Measurements from ENCODE around the gene NPIPA7.
"Not testable (repeated sequence)": the region's sequence is repeated elsewhere in the genome, so short reads cannot be mapped to it uniquely, and the experiment has no call there.

NPIPA7 gene

DNA sequence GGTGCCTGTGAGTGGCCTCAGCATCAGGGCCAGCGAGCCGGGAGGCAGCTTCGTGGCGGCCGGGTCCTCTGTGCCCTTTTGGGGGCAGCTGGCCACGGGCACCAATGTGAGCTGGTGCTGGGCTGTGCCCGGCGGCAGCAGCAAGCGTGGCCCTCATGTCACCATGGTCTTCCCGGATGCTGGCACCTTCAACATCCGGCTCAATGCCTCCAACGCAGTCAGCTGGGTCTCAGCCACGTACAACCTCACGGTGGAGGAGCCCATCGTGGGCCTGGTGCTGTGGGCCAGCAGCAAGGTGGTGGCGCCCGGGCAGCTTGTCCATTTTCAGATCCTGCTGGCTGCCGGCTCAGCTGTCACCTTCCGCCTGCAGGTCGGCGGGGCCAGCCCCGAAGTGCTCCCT lies 13.1 kb upstream of the NPIPA7 start:
- H3K27me3 ChIP-seq (ENCODE audit: control insufficient read depth in 3 of 3, insufficient read depth in 3 of 3, low read depth in 1 of 3, low read length in 3 of 3); H2BK15ac ChIP-seq (ENCODE audit: low read length); H3K9ac ChIP-seq (ENCODE audit: low read depth, low read length, poor library complexity); H3K23ac ChIP-seq (ENCODE audit: low read depth, low read length, poor library complexity); H2AFZ ChIP-seq (ENCODE audit: low read length); H3K9me3 ChIP-seq (replicated peaks in 1 of 2; ENCODE audit: control insufficient read depth in 2 of 2, insufficient read depth in 1 of 2, low read depth in 1 of 2, low read length in 2 of 2); H2AK5ac ChIP-seq (ENCODE audit: low read depth, low read length); DNase-seq (ENCODE audit: low spot score); H3K4me3 ChIP-seq (ENCODE audit: low read length in 2 of 2); H3K4me2 ChIP-seq (ENCODE audit: insufficient read depth, low read length, poor library complexity, severe bottlenecking); H3K4ac ChIP-seq (ENCODE audit: low read length); H2BK12ac ChIP-seq (ENCODE audit: low read length); H4K8ac ChIP-seq (ENCODE audit: low read depth, low read length); H3K18ac ChIP-seq (ENCODE audit: low read length); H3K79me1 ChIP-seq (ENCODE audit: low read depth, low read length); H2BK120ac ChIP-seq (ENCODE audit: low read depth, low read length); H2BK5ac ChIP-seq (ENCODE audit: low read length); H3K4me1 ChIP-seq (ENCODE audit: control insufficient read depth in 2 of 2, insufficient read depth in 1 of 2, low read depth in 1 of 2, low read length in 2 of 2); H3K14ac ChIP-seq (ENCODE audit: low read length); H3K36me3 ChIP-seq (replicated peaks in 1 of 2; ENCODE audit: control insufficient read depth in 2 of 2, insufficient read depth in 2 of 2, low read length in 2 of 2); H3K27ac ChIP-seq (replicated peaks; ENCODE audit: low read length); H4K91ac ChIP-seq (ENCODE audit: low read depth, low read length, poor library complexity): not testable (repeated sequence)
- no CpG with 5 or more reads among the region's 22 CpGs for WGBS, 2 donors (ENCODE audit: extremely low coverage in 2 of 2, insufficient read length in 2 of 2, insufficient replicate concordance in 1 of 2)

GRCh38 chr16:16366552-16367284 lies 12.2 kb upstream of the NPIPA7 start:
- not testable (repeated sequence) for H4K91ac ChIP-seq (ENCODE audit: low read depth, low read length, poor library complexity); DNase-seq (ENCODE audit: low spot score); H3K27me3 ChIP-seq (ENCODE audit: control insufficient read depth in 3 of 3, insufficient read depth in 3 of 3, low read depth in 1 of 3, low read length in 3 of 3); H3K27ac ChIP-seq (replicated peaks; ENCODE audit: low read length); H2BK120ac ChIP-seq (ENCODE audit: low read depth, low read length); H3K23ac ChIP-seq (ENCODE audit: low read depth, low read length, poor library complexity); H3K4me2 ChIP-seq (ENCODE audit: insufficient read depth, low read length, poor library complexity, severe bottlenecking); H2BK15ac ChIP-seq (ENCODE audit: low read length); H2BK12ac ChIP-seq (ENCODE audit: low read length); H2BK5ac ChIP-seq (ENCODE audit: low read length); H3K18ac ChIP-seq (ENCODE audit: low read length); H3K79me1 ChIP-seq (ENCODE audit: low read depth, low read length); H3K4ac ChIP-seq (ENCODE audit: low read length); H2AFZ ChIP-seq (ENCODE audit: low read length); H3K9me3 ChIP-seq (replicated peaks in 1 of 2; ENCODE audit: control insufficient read depth in 2 of 2, insufficient read depth in 1 of 2, low read depth in 1 of 2, low read length in 2 of 2); H4K8ac ChIP-seq (ENCODE audit: low read depth, low read length); H3K9ac ChIP-seq (ENCODE audit: low read depth, low read length, poor library complexity); H3K14ac ChIP-seq (ENCODE audit: low read length); H3K4me1 ChIP-seq (ENCODE audit: control insufficient read depth in 2 of 2, insufficient read depth in 1 of 2, low read depth in 1 of 2, low read length in 2 of 2); H3K4me3 ChIP-seq (ENCODE audit: low read length in 2 of 2); H2AK5ac ChIP-seq (ENCODE audit: low read depth, low read length); H3K36me3 ChIP-seq (replicated peaks in 1 of 2; ENCODE audit: control insufficient read depth in 2 of 2, insufficient read depth in 2 of 2, low read length in 2 of 2)
- WGBS, 2 donors (ENCODE audit: extremely low coverage in 2 of 2, insufficient read length in 2 of 2, insufficient replicate concordance in 1 of 2) = no CpG with 5 or more reads among the region's 54 CpGs

DNA sequence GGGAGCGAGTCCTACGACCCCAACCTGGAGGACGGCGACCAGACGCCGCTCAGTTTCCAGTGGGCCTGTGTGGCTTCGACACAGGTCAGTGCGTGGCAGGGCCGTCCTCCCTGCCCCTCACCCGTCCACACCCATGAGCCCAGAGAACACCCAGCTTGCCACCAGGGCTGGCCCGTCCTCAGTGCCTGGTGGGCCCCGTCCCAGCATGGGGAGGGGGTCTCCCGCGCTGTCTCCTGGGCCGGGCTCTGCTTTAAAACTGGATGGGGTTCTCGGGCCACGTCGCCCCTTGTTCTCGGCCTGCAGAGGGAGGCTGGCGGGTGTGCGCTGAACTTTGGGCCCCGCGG lies 11.7 kb upstream of the NPIPA7 start:
- not testable (repeated sequence) for H3K4ac ChIP-seq (ENCODE audit: low read length); H3K9ac ChIP-seq (ENCODE audit: low read depth, low read length, poor library complexity); DNase-seq (ENCODE audit: low spot score); H4K8ac ChIP-seq (ENCODE audit: low read depth, low read length); H3K27ac ChIP-seq (replicated peaks; ENCODE audit: low read length); H3K36me3 ChIP-seq (replicated peaks in 1 of 2; ENCODE audit: control insufficient read depth in 2 of 2, insufficient read depth in 2 of 2, low read length in 2 of 2); H3K79me1 ChIP-seq (ENCODE audit: low read depth, low read length); H3K4me3 ChIP-seq (ENCODE audit: low read length in 2 of 2); H2BK12ac ChIP-seq (ENCODE audit: low read length); H3K23ac ChIP-seq (ENCODE audit: low read depth, low read length, poor library complexity); H2AK5ac ChIP-seq (ENCODE audit: low read depth, low read length); H2BK5ac ChIP-seq (ENCODE audit: low read length); H2AFZ ChIP-seq (ENCODE audit: low read length); H3K18ac ChIP-seq (ENCODE audit: low read length); H3K27me3 ChIP-seq (ENCODE audit: control insufficient read depth in 3 of 3, insufficient read depth in 3 of 3, low read depth in 1 of 3, low read length in 3 of 3); H3K9me3 ChIP-seq (replicated peaks in 1 of 2; ENCODE audit: control insufficient read depth in 2 of 2, insufficient read depth in 1 of 2, low read depth in 1 of 2, low read length in 2 of 2); H3K4me2 ChIP-seq (ENCODE audit: insufficient read depth, low read length, poor library complexity, severe bottlenecking); H2BK15ac ChIP-seq (ENCODE audit: low read length); H3K14ac ChIP-seq (ENCODE audit: low read length); H4K91ac ChIP-seq (ENCODE audit: low read depth, low read length, poor library complexity); H2BK120ac ChIP-seq (ENCODE audit: low read depth, low read length); H3K4me1 ChIP-seq (ENCODE audit: control insufficient read depth in 2 of 2, insufficient read depth in 1 of 2, low read depth in 1 of 2, low read length in 2 of 2)
- no CpG with 5 or more reads among the region's 23 CpGs for WGBS, 2 donors (ENCODE audit: extremely low coverage in 2 of 2, insufficient read length in 2 of 2, insufficient replicate concordance in 1 of 2)

GRCh38 chr16:16369081-16369856 lies 9.7 kb upstream of the NPIPA7 start:
- H4K91ac ChIP-seq (ENCODE audit: low read depth, low read length, poor library complexity); H3K27ac ChIP-seq (replicated peaks; ENCODE audit: low read length); H2BK5ac ChIP-seq (ENCODE audit: low read length); H3K9ac ChIP-seq (ENCODE audit: low read depth, low read length, poor library complexity); DNase-seq (ENCODE audit: low spot score); H3K4me3 ChIP-seq (ENCODE audit: low read length in 2 of 2); H4K8ac ChIP-seq (ENCODE audit: low read depth, low read length); H2AFZ ChIP-seq (ENCODE audit: low read length); H3K4me2 ChIP-seq (ENCODE audit: insufficient read depth, low read length, poor library complexity, severe bottlenecking); H3K4ac ChIP-seq (ENCODE audit: low read length); H2BK12ac ChIP-seq (ENCODE audit: low read length); H3K27me3 ChIP-seq (ENCODE audit: control insufficient read depth in 3 of 3, insufficient read depth in 3 of 3, low read depth in 1 of 3, low read length in 3 of 3); H2BK15ac ChIP-seq (ENCODE audit: low read length); H3K4me1 ChIP-seq (ENCODE audit: control insufficient read depth in 2 of 2, insufficient read depth in 1 of 2, low read depth in 1 of 2, low read length in 2 of 2); H2BK120ac ChIP-seq (ENCODE audit: low read depth, low read length); H3K23ac ChIP-seq (ENCODE audit: low read depth, low read length, poor library complexity); H3K9me3 ChIP-seq (replicated peaks in 1 of 2; ENCODE audit: control insufficient read depth in 2 of 2, insufficient read depth in 1 of 2, low read depth in 1 of 2, low read length in 2 of 2); H2AK5ac ChIP-seq (ENCODE audit: low read depth, low read length); H3K18ac ChIP-seq (ENCODE audit: low read length); H3K14ac ChIP-seq (ENCODE audit: low read length); H3K36me3 ChIP-seq (replicated peaks in 1 of 2; ENCODE audit: control insufficient read depth in 2 of 2, insufficient read depth in 2 of 2, low read length in 2 of 2); H3K79me1 ChIP-seq (ENCODE audit: low read depth, low read length): not testable (repeated sequence)
- WGBS, 2 donors (ENCODE audit: extremely low coverage in 2 of 2, insufficient read length in 2 of 2, insufficient replicate concordance in 1 of 2) = no CpG with 5 or more reads among the region's 45 CpGs
